C4-2B (cell line): ENCODE data around the gene PLA2G4B.

Experiments
- H3K27ac ChIP-seq: fragments of 450-650 bp; 2 replicates; pipeline ENCODE4 v1.5.1; 2017
- CTCF ChIP-seq: fragments of 450-650 bp; conservative IDR thresholded peaks from 2 replicates; pipeline ENCODE4 v1.5.1; 2017; ENCODE audit warnings: mild to moderate bottlenecking
- ZFX ChIP-seq: fragments of 450-650 bp; IDR thresholded peaks from 2 replicates; pipeline ENCODE4 v1.6.1; 2017

Gene PLA2G4B

GRCh38 chr15:41822957-41823356 lies 15.7 kb upstream of the PLA2G4B start:
- no peak for TF ChIP-seq ZFX
- no peak for TF ChIP-seq CTCF
- no peak overlapping the region for H3K27ac ChIP-seq

- TF ChIP-seq CTCF (no peak), ZFX (no peak)
- no peak overlapping the region for H3K27ac ChIP-seq
These were observed 15.1 kb upstream of the PLA2G4B start for GRCh38 chr15:41823502-41823901.

GRCh38 chr15:41824062-41824745 lies 14.4 kb upstream of the PLA2G4B start:
- no peak overlapping the region for H3K27ac ChIP-seq
- TF ChIP-seq ZFX (no peak), CTCF (no peak)

GRCh38 chr15:41825145-41825544 lies 13.5 kb upstream of the PLA2G4B start:
- TF ChIP-seq ZFX = no peak
- TF ChIP-seq CTCF = no peak
- H3K27ac ChIP-seq = no peak overlapping the region

- no peak overlapping the region for H3K27ac ChIP-seq
- TF ChIP-seq CTCF = no peak
- TF ChIP-seq ZFX = no peak
These were observed 12.8 kb upstream of the PLA2G4B start for GRCh38 chr15:41825572-41826535.

GRCh38 chr15:41827290-41827879 lies 11.3 kb upstream of the PLA2G4B start:
- TF ChIP-seq CTCF (no peak), ZFX (no peak)
- H3K27ac ChIP-seq = peak overlapping the region; percentile 78
